Tongue (tissue), 2 donors: ENCODE data around the gene CNTFR. TPM values are rescaled to one million over a fixed set of nuclear protein-coding genes. Genes with fewer than 3 reads are reported as not detected.
"Not testable (repeated sequence)": the region's sequence is repeated elsewhere in the genome, so short reads cannot be mapped to it uniquely, and the experiment has no call there.

Experiments
- DNase-seq: peaks from one replicate; pipeline ENCODE4 v3.0.0-alpha.2; 2015
- total RNA-seq: library from RNA; depleted of rRNA; stranded (reverse); fragments of >200 nt; gene quantifications from one replicate; pipeline ENCODE4 v1.2.3, GENCODE V29; 2014

CNTFR gene, protein sequence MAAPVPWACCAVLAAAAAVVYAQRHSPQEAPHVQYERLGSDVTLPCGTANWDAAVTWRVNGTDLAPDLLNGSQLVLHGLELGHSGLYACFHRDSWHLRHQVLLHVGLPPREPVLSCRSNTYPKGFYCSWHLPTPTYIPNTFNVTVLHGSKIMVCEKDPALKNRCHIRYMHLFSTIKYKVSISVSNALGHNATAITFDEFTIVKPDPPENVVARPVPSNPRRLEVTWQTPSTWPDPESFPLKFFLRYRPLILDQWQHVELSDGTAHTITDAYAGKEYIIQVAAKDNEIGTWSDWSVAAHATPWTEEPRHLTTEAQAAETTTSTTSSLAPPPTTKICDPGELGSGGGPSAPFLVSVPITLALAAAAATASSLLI
- 6.2 TPM for total RNA-seq

DNA sequence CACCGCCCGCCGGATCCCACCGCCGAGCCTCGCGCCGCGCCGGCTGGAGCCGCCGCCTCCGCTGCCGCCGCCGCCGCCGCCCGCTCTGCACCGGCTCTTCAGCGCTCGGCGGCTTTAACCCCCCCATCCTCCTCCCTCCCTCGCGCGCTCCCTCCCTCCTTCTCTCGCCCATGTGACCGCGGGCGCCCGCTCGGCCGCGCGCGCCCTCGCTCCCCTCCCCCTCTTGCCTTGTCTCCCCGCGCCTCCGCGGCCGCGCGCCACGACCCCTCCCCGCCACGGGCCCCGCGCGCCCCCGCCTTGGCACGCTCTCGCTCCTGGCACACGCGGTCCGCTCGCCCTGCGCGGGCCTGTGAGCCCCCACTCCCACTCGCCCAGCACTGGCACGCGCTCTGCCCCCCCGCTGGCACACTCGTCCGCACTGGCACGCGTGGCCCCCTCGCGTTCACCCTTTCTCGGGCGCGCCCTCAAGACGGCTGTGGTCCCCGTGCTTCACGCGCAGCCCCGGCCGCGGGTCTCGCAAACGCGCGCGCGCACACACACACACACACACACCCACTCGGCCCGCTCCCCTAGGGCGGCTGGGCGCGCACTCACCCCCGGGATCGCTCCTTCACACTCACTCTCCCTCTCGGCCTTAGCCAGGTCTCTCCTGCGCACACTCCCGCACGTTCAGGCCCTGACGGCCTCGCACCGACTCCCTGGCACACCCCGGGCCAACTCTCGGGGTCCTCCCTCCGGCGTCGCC is at the start of gene CNTFR:
TSS of gene CNTFR (minus strand) at position 89 of the 745 bp plus-strand sequence. CDS start 20,743 bp downstream, outside the sequence.
- DNase-seq: peak; percentile 76

DNA sequence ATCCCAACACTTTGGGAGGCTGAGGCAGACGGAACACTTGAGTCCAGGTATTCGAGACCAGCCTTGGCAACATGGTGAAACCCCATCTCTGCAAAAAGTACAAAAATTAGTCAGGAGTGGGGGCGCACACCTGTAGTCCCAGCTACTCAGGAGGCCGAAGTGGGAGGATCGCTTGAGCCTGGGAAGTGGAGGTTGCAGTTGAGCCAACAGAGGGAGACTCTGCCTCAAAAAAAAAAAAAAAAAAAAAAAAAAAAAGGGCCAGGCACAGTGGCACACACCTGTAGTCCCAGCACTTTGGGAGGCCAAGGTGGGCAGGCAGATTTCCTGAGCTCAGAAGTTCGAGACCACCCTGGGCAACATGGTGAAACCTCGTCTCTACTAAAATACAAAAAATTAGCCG is 49.8 kb upstream of the CNTFR start:
- DNase-seq: not testable (repeated sequence)

DNA sequence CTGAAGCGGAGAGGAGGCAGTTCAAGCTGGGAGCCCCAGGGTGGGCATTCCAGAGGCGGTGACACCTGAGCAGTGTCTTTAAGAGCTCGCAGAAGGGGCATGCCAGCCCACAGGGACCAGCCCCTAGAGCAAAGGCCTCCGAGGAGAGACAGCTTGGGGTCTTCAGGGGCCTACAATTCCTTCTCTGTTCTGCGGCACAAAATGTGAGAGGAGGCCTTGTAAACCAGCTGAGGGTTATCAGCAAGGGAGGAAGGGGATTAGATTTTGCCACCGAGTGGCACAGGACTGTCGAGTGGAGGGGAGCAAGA is 48.6 kb upstream of the CNTFR start:
- no peak for DNase-seq

DNA sequence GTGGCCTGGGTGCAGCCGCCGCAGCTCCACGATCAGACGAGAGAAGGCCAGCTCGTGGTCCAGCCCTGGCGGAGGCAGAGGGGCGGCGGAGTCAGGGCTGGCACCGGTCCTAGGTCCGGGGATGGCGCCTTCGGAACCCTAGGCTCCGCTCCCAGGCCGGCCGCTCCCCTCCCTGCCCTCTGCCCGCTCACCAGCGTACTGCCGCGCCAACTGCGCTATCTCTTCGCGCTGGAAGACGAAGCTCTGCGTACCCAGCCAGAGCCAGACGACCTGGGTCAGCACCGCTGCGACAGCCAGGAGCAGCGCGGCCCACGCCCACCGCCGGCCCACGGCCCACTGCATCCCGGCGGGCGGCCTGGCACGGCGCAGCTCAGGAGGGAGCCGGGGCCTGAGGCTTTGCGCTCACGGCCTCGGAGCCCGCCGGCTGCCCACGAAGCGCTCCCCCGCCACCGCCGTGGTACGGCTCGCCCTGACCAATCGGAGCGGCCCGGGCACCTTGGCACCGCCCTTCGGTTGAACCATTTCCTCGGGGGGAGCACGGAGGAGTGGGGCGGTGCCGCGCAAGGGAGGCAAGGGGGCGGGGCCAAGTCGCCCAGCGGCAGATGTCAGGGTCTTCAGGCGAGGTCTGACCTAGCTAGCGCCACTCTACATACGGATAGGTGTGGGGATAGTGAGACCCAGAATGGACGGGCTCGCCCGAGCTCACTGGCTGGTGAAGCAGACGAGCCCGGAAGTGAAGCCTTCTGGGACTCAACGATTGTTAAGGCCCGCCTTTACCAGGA is 48.0 kb upstream of the CNTFR start, which contains the start of gene SIGMAR1:
TSS of gene SIGMAR1 (minus strand) at position 432 of the 782 bp plus-strand sequence. CDS start at position 342, 90 bp downstream.
- DNase-seq: peak; percentile 97

DNA sequence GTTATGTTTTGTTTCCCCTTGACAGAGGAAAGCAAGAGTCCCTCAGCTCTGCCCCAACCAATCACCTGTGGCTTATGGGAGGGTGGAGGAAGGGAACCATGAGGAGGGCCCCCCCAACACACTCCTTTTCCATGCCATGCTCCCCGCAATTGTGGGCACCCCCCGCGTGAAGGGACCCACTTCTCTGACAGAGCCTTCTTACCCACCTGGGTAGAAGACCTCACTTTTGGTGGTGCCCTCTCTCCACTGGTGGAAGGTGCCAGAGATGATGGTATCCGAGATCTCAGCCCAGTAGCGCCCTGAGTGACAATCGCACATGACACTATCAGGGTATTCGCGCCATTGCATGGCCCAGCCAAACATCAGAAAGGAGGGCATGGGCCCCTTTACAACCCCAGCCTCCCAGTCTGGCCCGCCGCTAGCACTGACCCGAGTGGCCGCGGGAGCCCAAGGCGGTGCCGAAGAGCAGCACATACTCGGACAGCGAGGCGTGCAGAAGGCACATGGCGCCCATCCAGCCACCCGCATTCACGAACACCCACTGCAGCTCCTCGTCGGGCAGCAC is 47.3 kb upstream of the CNTFR start:
- DNase-seq: peak; percentile 25

DNA sequence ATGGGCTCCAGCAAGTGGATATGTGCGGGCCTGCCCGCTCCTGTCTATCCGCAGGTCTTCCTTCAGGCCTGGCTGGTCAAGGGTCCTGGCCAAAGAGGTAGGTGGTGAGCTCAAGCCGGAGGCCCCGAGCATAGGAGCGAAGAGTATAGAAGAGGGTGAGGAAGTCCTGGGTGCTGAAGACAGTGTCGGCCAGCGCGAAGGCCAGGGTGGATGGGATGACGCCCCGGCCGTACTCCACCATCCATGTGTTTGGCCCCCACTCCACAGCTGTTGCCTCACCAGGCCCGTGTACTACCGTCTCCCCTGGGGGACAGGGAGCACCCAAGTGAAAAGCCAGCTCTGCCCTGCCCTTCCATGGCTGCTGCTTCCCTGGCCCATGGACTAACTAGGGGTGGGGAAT is 46.0 kb upstream of the CNTFR start:
- DNase-seq: no peak

DNA sequence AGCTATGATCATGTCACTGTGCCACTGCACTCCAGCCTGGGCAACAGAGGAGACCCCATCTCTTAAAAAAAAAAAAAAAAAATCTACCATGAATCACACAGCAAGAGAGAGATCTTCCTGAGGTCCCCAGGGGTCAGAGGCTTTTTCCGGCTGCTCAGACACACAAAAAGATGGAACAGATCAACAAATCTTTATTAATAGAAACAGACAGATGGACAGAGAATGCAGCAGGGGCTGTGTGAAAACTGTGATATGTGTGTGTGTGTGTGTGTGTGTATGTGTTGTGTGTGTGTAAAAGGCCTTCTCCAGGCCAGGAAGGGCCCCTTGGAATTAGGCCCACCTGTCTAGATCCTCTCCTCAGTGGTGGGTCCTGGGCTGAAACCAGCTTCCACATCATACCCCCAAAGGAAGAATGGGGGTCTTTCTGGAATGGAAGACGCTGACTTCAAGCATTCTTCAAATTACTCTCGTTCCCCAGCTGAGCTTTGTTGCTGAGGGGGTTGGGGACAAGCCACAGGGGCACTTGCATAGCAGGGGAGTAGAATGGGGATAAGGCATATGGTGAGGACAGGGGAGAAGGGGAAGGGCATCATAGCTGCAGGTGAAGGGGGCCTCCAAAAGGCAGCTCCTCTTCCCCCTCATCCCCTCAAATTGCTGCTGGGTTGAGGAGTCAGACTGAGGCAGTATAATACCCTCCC is 45.2 kb upstream of the CNTFR start:
- DNase-seq: no peak

DNA sequence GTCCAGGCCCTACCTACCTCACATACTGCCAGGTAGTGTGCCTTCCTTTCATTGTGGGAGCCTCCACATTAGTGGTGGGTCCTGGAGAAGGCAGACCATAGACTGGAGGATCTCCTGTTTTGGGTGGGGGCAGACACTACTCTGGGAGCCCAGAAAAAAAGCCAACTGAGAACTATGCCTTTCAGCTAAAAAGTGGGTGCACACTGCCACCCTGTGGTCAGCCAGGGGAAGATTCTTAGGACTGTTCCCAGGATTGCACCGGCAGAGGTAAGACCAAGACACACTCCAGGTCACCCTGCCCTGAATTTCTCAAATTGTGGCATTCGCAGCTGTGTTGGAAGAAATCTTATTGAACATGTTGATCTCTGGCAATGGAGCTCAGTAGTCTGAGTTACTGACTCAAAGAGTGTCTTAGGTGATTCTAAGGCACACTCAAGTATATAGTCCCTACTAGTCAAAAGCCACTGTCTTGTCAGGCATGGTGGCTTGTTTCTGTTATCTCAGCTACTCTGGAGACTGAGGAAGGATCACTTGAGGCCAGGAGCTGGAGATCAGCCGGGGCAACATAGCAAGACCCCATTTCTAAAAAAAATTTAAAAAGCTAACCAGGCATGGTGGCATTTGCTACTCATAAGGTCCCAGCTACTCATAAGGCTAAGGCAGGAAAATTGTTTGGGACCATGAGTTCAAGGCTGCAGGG is 44.5 kb upstream of the CNTFR start:
- DNase-seq: peak; percentile 80

DNA sequence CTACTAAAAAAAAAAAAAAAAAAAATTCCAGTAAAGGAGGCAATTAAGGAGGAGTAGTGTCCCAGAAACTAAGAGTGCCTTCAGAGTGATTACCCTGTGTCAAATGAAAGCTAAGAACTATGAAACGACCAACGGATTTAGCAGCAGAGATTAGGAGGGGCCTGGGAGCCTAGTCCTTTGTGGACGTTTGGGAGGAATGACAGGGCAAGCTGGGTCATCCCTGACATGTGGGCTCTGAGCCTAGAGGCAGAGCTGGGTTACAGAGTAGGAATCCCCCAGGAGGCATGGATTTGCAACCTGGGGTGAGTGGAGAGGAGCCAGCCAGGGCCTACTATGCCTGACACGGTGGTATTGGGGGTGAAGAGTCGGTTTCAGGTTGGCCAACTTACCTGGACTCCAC is 43.6 kb upstream of the CNTFR start:
- DNase-seq: no peak

DNA sequence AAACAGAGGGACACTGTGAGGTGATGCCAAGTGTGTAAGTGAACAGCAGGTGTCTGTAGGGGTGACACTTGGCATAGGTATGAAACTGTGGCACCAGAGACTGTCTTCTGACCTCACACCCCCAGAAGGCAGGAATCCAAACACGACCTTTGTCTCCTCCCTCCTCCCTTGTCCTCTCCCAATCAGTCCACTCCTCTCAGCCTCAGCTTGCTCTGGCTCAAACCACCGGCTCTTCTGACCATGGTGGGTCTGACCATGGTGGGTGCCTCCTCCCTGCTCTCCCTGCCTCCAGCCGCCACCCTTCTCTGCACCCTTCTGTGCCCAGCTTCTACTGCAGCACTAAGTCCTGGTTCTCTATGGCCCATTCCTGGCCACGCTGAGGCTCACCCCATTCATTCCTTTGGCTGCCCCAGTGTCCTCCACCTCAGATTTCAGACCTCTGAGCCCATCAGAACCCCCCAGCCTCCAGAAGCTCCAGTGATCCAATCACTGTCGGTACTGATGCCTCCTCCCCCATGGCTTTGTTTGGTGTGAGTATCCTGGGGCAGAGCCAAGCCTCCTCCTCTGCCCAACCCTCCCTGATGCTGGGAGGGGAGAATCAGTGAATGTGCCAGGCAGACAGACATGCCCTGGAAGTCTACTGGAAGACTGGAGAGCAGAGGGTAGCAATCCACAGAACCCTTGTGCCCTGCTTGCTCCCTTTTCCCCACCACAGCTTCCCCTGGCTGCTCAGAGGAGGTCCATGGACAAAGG is 41.1 kb upstream of the CNTFR start:
- no peak for DNase-seq

DNA sequence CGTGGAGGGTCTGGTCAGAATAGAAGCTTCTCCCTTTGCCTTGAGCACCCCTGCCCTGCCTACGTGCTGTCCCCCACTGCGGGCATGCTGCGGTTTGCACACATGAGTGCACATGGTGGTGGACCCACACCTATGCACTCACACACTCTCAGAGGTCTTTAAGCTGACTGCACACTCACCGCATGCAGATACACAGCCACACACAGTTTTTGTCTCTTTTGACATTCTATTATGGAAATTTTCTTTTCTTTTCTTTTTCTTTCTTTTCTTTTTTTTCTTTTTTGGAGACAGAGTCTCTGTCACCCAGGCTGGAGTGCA is 39.9 kb upstream of the CNTFR start:
- DNase-seq: no peak

DNA sequence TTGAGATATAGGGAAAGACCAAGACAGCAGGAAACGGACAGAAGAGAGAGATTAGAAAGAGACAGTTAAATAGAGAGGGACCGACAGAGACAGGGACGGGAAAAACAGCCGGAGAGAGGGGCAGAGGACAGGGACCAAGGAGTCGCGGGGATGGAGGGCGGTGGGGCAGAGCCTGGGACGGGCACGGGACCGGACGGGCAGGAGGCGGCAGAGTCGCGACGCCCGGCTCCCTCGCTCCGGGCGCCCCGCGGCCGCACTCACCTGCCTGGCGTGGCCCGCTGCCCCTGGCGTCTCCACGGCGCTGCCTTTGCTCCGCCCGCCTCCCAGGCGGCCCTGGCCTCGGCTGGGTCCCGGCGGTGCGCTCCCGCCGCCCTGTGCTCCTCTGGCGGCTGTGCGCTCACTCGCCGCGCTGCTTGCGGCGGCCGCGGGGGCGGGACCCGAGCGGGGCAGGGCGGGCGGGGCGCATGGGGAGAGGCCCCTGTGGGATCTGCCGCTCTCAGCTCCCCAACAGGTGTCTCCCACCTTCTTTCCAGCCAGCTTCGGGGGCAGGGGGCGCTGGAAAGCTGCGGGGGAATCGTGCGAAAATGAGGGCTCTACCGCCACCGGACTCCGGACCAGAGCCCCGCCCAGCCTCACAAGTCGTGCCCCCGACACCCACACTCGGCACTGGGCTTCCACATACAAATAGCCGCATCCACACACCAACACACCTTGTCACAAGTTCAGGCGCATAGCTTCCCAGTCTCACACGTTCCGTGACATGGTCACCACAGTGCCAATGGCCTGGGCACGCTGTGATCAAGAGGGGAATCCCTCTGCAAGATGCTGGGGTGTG is 39.3 kb upstream of the CNTFR start, which contains the start of gene ARID3C:
TSS of gene ARID3C (minus strand) at position 411 of the 835 bp plus-strand sequence. CDS start 1,052 bp downstream, outside the sequence.
- no peak for DNase-seq

DNA sequence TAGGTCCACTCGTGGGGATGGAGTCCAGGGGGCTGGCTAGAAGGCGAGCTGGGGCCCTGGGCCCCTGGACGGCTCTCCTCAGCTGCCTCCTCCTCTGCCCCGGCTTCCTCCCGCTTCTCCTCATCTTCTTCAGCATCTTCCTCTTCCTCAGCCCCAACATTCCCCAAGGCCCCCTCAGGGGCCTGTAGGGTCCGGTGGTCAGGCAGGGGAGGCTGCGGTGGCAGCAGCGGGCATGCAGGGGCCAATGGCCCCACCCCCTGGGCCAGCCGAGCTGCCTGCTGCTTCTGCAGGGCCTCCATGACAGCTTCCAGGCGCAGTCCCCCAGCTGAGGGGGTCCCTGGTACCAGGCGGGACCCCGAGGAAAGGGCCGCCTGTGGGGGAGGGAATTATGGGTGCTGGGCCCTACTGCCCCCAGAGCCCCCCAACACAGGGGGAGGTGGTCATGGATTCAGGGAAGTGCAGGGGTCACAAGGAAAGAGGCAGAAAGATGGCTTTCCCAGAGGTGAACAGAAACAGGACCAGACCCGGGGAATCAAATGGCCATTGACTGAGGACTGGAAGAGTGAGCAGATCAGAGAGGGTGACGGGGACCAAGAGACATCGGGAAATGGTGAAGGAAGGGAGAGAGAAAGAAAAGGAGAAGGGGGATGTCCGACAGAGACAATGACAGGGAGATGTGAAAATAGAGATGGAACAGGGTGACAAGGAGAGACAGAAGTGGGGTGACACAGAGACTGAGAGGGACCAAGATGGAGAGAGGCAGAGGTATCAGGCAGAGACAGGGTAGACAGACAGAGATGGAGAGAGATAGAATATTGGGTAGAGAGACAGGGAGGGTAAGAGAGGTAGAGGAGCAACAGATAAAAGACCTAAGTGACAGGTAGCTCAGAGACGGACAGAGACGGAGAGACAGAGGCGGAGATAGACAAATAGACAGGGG is 38.5 kb upstream of the CNTFR start:
- DNase-seq: no peak

DNA sequence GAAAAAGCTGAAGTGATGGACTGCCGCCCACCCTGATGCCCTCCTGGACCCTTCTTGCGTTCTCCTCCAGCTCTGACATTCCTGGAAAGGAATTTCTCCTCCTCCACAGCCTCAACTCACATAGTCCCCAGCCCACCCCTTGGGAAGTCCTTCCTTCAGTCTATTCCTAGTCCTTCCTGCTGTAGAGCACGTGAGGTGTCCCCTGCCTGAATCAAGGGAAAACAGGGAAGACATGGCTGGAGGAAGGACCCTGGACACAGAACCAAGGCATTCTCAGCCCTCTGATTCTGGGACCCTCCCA is 35.6 kb upstream of the CNTFR start:
- no peak for DNase-seq

DNA sequence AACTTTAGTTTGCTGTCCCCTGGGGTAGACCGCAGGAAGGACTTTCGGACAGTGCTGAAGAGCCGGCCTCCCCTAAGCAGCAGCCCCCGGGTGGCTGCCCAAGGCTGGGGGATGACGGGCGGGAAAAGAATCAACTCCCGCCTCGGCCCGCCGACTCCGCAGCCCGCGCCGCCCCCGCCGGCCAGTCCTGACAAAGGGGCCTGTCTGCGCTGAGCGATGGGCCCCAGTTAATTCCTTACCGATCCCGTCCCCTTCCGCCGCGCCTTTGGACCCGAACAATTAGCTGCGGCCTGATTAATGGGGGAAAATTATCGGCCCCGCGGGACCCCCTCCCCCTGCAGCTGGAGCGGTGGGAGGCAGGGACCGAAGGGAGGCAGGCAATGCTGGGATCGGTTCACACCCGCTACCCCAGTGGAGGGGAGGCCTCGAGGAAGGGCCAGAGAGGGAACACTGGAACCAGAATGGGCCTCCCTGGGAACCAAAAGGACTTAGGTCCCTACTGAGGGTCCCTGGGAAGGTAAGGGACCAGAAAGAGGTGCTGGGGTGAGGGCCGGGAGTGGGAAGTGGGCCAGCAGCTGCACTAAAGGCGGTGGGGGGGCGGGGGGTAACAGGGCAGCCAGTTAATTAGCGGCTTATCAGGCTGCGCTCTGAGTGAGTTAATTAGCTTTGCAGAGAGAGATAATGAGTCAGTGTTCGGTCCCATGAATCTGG is 35.1 kb upstream of the CNTFR start:
- no peak for DNase-seq

DNA sequence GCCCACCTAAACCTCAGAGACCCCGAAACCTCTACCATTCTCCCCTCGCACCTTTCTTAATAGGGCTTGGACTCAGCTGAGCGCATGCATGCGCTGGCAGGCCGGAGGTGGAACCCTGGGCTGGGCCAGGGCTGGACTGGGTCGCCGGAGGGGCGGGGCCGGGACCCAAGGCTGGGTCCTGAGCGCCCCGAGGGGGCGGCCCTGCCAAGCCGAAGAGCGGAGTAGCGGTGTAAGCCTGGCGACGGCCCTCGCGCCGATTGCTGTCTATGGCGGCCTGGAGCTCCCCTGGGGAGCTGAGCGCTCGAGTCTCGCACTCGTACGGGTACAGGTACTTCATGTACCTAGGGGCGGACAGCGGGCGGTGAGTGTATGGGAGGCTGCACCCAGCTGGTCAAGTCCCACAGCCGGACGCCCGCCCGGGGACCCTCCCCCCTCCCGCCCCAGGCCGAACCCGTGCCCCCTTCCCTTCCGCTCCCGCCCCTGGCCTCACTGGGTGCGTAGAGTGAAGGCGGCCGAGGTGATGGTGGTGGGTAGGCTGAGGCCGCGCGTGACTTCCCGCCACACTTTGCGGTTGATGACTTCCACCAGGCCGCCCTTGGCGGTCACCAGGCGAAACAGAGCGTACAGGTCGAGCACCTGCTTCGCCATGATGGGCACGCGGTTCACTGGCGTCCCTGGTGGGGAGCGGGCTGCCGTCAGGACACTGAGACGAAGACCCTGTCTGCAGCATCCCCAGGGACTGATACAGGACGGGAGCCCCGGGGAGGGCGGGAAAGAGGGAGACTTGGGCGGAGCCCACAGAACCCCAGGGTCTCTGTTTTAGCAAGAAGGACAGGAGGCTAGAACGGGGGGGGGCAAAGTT is 34.1 kb upstream of the CNTFR start:
- no peak for DNase-seq
